Measurements from ENCODE around the gene ISLR.

The ISLR gene

GRCh38 chr15:74167891-74168331 lies 5.6 kb upstream of the ISLR start:
- no peak for FAIRE-seq
- TF ChIP-seq CTCF (IDR thresholded peaks at IDR 0.05; ENCODE audit: insufficient read depth, missing control alignments) = no peak
- DNase-seq (ENCODE audit: insufficient read length, low spot score) = no peak

- FAIRE-seq (no peak), DNase-seq (ENCODE audit: insufficient read length, low spot score) (no peak)
- TF ChIP-seq CTCF (IDR thresholded peaks at IDR 0.05; ENCODE audit: insufficient read depth, missing control alignments) = no peak
Measured at GRCh38 chr15:74168711-74169126, 4.8 kb upstream of the ISLR start.

GRCh38 chr15:74170071-74170844 lies 3.3 kb upstream of the ISLR start:
- DNase-seq (ENCODE audit: insufficient read length, low spot score) (no peak), FAIRE-seq (no peak)
- no peak for TF ChIP-seq CTCF (IDR thresholded peaks at IDR 0.05; ENCODE audit: insufficient read depth, missing control alignments)

- DNase-seq (ENCODE audit: insufficient read length, low spot score) (no peak), FAIRE-seq (no peak)
- no peak for TF ChIP-seq CTCF (IDR thresholded peaks at IDR 0.05; ENCODE audit: insufficient read depth, missing control alignments)
Measured at GRCh38 chr15:74170875-74171578, 2.5 kb upstream of the ISLR start.

- no peak for TF ChIP-seq CTCF (IDR thresholded peaks at IDR 0.05; ENCODE audit: insufficient read depth, missing control alignments)
- DNase-seq (ENCODE audit: insufficient read length, low spot score) (no peak), FAIRE-seq (no peak)
Measured at GRCh38 chr15:74171965-74172541, 1.5 kb upstream of the ISLR start.

- FAIRE-seq (no peak), DNase-seq (ENCODE audit: insufficient read length, low spot score) (no peak)
- no peak for TF ChIP-seq CTCF (IDR thresholded peaks at IDR 0.05; ENCODE audit: insufficient read depth, missing control alignments)
Measured at GRCh38 chr15:74172701-74173379, 670 bp upstream of the ISLR start.
